Fibroblast of the conjunctiva (primary cell): ENCODE results near the gene ZNFX1.
"Not testable (repeated sequence)": the region's sequence is repeated elsewhere in the genome, so short reads cannot be mapped to it uniquely, and the experiment has no call there.

Source experiments
- DNase-seq: peaks from one replicate; pipeline ENCODE4 v3.0.0-alpha.2; 2010; ENCODE audit warnings: low read depth

Gene ZNFX1

DNA sequence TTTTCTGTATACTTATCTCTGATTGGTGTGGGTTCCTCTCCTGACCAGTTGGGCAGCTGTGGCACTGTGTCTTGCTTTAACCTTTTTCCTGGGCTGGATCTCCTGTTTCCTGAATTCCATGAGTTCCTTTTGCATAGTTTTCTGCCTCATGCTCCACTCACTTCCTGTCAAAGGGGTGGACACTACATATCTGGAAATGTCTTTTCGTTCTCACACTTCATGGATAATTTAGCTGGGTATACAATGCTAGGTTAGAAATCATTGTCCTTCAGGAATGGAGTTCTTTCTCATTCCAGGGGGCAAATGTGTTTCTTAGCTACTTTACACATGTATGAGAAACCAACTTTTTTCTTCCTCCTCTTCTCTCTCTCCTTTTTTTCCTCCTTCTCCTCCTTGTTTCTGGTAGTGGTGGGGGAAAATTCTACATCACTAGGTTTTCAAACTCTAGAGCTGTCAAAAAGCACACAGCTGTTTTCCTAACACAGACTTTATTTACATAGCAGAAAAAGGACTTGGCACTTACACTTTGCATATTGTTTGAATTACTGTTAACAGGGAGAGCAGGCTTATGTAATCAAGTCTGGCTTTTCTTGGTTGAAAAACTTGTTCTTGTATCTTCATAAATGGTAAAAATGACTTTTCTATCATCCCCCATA, 67.6 kb downstream of the ZNFX1 start:
- DNase-seq, result peak; percentile 48

DNA sequence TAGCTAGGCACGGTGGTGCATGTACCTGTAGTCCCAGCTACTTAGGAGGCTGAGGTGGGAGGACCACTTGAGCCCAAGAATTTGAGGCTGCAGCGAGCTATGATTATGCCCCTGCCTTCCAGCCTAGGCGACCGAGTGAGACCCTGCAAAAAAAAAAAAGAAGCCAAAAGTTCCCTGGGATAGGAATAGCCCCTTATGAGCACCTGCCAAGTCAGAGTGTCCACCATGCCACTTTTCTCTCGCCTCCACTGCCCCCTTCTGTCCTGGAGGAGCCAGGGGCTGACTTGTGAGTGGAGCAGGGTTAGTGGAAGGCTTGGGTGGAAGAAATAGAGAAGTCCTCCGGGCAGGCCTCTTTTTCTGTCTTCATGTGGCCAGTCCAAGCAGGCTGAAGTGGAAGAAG, 70.8 kb downstream of the ZNFX1 start:
- DNase-seq, result no peak

DNA sequence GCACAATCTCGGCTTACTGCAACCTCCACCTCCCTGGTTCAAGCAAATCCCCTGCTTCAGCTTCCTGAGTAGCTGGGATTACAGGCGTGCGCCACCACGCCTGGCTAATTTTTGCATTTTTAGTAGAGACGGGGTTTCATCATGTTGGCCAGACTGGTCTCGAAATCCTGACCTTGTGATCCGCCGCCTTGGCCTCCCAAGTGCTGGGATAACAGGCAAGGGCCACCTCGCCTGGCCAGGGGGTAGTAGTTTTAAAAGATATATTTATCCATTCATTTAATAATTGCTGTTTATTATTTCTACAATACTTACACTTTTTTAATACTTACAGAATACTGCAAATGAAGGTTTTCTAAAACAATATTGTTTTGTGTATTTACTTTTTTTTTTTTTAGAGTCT, 74.1 kb downstream of the ZNFX1 start:
- no peak for DNase-seq

DNA sequence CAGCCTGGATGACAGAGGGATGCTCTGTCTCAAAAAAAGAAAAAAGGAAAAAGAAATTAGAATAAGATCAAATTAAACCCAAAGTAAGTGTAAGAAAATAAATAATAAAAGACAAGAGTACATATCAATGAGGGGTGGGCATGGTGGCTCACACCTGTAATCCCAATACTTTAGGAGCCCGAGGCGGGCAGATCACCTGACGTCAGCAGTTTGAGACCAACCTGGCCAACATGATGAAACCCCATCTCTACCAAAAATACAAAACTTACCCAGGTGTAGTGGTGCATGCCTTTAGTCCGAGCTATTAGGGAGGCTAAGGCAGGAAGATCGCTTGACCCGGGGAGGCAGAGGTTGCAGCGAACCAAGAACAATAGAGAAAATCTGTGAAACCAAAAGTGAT, 74.8 kb downstream of the ZNFX1 start:
- DNase-seq, result no peak

DNA sequence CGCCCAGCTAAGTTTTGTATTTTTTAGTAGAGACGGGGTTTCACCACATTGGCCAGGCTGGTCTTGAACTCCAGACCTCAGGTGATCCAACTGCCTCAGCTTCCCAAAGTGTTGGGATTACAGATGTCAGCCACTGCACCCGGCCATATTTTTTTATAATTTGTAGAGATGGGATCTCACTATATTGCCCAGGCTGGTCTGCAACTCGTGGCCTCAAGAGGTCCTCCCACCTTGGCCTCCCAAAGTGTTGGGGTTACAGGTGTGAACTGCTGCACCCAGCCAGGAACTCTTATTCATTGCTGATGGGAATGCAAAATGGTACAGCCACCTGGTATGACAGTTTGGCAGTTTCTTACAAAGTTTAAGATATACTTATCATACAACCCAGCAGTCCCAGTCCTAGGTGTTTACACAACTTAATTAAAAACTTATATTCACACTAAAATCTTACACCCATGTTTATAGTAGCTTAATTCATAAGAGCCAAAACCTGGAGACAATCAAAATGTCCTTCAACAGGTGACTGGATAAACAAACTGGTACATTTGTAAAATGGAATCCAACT, 78.0 kb downstream of the ZNFX1 start:
- no peak for DNase-seq

DNA sequence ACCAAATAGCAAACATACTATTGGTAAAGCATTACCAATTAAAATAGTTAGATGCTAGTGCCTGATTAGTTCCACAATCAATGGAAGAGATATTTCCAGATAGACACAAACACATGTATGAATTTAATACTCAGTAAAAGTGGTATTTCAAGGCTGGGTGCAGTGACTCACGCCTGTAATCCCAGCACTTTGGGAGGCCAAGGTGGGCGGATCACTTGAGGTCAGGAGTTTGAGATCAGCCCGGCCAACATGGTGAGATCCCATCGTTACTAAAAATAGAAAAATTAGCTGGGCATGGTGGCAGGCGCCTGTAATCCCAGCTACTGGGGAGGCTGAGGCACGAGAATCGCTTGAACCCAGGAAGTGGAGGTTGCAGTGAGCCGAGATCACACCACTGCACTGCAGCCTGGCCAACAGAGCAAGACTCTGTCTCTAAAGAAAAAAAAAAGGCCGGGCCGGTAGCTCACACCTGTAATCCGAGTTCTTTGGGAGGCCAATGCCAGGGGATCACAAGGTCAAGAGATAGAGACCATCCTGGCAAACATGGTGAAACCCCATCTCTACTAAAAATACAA, 84.8 kb downstream of the ZNFX1 start:
- not testable (repeated sequence) for DNase-seq
